Fibroblast of upper back skin (primary cell): ENCODE results near the gene DMBT1.

Source experiments
- DNase-seq: peaks from one replicate; pipeline ENCODE4 v3.0.0-alpha.2; 2013

Gene DMBT1

GRCh38 chr10:122649903-122650302, 89.3 kb downstream of the DMBT1 start:
- no peak for DNase-seq

- DNase-seq: no peak
Measured at GRCh38 chr10:122650331-122650730, 89.8 kb downstream of the DMBT1 start.

DNA sequence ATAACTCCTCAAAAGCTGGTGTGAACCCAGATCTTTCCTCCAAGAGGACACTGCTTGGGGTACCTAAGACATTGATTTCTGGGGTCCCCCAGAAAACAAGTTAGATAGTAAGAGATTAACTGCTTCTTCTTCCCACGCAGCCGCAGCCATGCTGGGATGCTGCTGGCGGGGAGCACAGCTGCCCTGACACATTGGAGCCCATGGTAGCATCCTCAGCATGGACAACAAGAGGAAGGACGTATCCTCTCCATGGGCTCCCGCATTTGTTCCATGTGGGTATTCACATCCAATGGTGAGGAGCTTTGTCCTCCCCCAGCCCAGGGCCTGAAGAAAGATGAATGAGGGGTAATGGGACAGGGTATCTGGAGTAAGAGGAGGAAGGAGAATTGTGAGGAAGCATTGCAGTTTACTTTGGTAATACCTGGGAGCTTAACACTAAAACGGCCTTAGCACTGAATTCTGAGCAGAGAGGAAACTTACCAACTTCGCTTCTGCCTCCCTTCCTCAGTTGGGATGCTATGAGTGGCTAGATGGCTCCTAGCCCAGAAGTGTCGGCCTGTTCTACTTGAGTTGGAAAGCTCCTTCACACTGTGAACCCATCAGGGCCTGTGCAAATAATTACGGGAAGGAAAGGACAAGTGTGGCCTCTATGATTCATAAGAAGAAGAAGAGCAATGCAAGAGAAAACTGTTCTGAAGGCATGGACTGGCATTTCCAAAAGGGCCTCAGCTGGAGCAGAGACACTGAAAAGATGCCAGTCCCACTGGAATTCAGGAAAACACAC, 95.2 kb downstream of the DMBT1 start:
- no peak for DNase-seq

GRCh38 chr10:122656308-122656705, 95.8 kb downstream of the DMBT1 start:
- DNase-seq: no peak

DNA sequence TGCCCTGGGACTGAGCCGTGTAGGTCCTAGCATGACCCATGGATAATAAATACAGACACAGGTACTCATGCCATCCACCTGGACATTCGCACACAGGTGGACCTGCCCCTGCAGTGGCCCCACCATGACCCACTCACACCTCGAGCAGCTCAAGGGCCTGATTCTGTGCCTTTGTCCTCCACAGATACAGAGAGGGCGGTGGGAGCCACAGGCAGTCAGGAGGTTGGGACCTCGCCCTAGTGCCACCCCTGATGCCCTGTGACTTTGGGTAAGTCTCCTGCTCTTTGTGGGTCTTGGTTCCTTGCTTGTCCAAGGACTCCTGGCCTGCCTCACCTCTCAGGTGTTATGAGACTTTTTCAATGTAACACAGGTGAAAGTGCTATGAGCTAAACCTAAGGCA, 96.2 kb downstream of the DMBT1 start:
- DNase-seq: no peak

DNA sequence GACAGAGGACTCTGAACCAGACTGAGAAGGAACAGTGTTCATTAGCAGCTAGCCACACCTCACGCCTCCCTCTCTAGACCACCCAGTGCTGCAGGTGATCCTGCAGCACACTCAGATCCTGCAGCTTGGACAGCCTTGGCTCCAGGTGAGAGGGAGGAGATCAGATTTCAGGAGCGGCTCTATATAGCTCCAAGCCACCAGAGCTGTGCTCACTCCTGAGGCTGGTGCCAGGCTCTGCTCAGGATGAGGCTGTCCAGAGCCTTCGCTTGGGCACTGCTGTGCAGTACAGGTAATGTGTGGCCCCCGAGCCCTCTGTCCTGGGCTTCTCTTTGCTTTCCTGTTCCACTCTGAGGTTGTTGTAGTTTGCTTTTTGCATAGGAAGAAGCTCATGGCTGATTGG, 96.7 kb downstream of the DMBT1 start:
- DNase-seq: no peak

DNA sequence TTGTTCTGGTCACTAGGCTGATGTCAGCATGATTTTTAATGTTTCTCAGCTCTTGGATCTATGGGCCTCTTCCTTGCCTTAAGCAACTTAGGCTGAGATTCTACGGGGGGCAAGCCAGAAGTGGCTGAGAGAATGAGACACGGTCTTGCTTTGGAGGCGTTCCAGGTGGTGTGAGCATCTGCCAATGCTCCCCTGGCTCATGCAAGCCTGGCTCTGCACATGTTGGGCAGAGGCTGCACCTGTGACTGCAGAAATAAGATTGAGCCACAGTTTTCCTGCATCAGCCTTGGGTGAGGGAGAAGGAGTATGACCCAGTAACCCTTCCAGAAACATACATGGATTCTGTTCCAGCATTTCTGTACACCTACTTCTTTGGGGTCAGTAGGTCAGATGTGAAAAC, 97.2 kb downstream of the DMBT1 start:
- no peak for DNase-seq

- no peak for DNase-seq
Measured at GRCh38 chr10:122658356-122659049, 97.9 kb downstream of the DMBT1 start.

GRCh38 chr10:122659126-122659525, 98.6 kb downstream of the DMBT1 start:
- no peak for DNase-seq

DNA sequence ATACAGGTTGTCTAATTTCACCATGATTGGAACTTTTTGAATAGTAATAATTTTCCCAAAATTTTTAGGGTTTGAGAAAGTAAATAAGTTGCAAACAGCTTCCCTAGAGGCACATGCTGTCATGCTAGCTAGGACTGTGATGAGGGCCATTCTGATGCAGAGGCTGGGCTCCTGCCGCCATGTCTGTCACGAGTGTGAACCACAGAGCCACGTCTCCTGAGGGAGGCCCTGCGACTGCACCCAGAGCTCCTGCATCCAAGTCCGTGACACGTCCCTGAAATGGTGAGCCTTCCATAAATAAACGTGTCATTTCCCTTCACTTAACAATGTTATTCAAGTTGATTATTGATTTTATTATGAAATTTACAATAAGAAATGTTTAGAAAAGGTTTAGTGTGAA, 99.1 kb downstream of the DMBT1 start:
- no peak for DNase-seq

GRCh38 chr10:122660696-122661095, 100.1 kb downstream of the DMBT1 start:
- DNase-seq: no peak

DNA sequence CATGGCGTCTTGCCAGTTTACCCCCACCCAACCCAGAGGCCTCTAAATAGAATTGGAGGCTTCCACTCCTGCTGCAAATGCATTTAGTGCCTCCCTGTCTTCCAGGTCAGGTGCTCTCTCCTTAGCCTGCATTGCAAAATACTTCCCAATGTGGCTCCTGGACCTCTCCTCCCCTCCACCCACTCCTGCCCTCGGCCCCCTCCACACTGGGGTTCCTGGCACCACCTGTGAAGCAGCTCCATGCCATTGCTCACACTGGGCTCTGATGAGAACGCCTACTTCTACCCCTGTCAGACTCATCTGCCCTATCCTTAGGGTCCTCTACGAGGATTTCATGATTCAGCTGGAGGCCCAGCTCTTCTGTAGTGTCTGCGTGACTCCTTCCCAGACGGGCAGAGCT, 101.7 kb downstream of the DMBT1 start:
- no peak for DNase-seq

- DNase-seq: no peak
Measured at GRCh38 chr10:122663516-122664130, 103.1 kb downstream of the DMBT1 start.

GRCh38 chr10:122664501-122664900, 103.9 kb downstream of the DMBT1 start:
- no peak for DNase-seq

- no peak for DNase-seq
Measured at GRCh38 chr10:122665329-122665860, 104.8 kb downstream of the DMBT1 start.

DNA sequence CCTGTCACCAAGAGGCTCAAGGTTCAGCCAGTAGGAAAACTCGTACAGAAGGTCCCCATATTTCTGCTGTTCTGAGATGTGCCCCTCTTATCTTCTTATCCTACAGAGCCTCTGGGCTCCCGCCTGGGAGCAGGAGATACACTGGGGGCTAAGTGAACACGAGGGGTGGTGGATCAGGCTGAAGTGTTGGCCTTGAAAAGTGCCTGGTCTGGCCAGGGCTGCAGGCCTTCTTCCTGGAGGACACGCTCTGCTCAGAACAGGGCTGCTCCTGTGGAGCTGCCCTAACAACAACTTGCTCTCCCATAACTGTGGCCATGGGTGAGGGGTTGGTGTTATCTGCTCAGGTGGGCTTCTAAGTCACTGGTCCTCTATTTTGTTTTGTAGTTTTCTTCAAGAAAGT, 105.4 kb downstream of the DMBT1 start:
- DNase-seq: no peak

DNA sequence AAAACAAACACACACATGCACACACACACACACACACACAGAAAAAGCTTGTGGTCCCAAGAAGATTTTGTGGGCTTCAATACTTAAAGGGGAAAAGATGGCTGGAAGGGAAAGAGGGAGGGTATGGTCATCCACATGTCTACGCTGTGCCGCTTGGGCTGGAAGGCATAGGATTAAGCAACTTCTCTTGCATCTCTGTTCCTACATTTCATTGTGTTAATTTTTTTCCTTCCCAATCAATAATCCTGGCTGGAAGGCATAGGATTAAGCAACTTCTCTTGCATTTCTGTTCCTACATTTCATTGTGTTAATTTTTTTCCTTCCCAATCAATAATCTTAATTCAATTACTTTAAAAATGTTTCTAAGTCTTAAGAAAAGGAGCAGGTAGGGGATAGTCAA, 108.5 kb downstream of the DMBT1 start:
- no peak for DNase-seq

- DNase-seq: no peak
Measured at GRCh38 chr10:122669842-122670241, 109.3 kb downstream of the DMBT1 start.

GRCh38 chr10:122671355-122671754, 110.8 kb downstream of the DMBT1 start:
- DNase-seq: no peak

- no peak for DNase-seq
Measured at GRCh38 chr10:122672655-122673054, 112.1 kb downstream of the DMBT1 start.

GRCh38 chr10:122673269-122673668, 112.7 kb downstream of the DMBT1 start:
- no peak for DNase-seq

DNA sequence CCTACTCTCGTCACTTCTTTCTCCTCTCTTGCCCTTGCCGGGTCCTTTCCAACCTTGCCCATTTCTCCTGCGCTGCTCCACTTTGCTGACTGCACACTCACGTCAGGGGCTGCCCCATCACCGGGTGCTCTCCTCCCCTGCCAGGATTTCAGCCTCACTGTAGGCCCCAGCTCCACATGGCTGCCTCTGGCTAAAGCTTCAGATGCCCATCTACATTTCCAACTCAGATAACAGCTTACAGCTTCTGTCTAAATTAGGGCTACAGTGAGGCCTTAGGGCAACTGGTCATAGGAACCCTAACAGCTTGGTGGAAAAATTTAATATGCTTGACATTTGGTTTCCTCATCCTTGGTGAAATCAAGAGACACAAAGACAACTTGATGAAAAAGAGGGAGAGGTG, 113.2 kb downstream of the DMBT1 start:
- DNase-seq: no peak

DNA sequence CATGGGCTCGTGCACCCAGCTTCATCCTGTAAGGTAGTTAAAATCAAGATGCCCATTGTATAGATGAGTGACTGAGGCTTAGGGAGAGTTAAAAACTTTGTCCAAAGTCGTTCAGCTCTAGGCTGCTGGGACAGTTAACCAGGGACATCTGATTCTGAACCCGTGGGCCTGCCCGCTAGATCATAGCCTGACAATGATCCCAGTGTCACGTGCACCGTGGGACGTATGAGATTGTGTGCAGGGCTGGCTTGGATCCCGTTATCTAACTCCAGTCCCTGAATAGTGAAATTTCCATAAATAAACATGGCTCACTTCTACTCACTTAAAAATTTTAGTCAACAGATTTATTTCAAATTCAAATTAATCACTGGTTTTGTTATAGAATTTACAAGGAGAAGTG, 114.2 kb downstream of the DMBT1 start:
- no peak for DNase-seq

- no peak for DNase-seq
Measured at GRCh38 chr10:122675278-122675677, 114.7 kb downstream of the DMBT1 start.
